Right lobe of liver (tissue), 4 donors: ENCODE data around the gene SCYL1.

Experiments
- POLR2A ChIP-seq: fragments of 450-650 bp; IDR thresholded peaks from one replicate; pipeline ENCODE4 v1.6.1; 2017; ENCODE audit warnings: antibody characterized with exemption, mild to moderate bottlenecking
- TF ChIP-seq, protein P1 (sequence below), 4 donors: fragments of 200-600 bp in 3 of 4; fragments of 450-650 bp in 1 of 4; IDR thresholded peaks; one replicate each; pipeline versions ENCODE4 v1.5.1 to v1.8.0; 2016 to 2022; ENCODE audit warnings: antibody characterized with exemption in 4 of 4, mild to moderate bottlenecking in 2 of 4
- donor health status: DM: no; HTN: no; CAD: no.
- donor health status: DM: no; HTN: no; CAD: no.
- donor health status: DM: no; HTN: yes; CAD: no.

GRCh38 chr11:65547446-65548125 is 22.7 kb downstream of the SCYL1 start:
- TF ChIP-seq, protein P1, sequence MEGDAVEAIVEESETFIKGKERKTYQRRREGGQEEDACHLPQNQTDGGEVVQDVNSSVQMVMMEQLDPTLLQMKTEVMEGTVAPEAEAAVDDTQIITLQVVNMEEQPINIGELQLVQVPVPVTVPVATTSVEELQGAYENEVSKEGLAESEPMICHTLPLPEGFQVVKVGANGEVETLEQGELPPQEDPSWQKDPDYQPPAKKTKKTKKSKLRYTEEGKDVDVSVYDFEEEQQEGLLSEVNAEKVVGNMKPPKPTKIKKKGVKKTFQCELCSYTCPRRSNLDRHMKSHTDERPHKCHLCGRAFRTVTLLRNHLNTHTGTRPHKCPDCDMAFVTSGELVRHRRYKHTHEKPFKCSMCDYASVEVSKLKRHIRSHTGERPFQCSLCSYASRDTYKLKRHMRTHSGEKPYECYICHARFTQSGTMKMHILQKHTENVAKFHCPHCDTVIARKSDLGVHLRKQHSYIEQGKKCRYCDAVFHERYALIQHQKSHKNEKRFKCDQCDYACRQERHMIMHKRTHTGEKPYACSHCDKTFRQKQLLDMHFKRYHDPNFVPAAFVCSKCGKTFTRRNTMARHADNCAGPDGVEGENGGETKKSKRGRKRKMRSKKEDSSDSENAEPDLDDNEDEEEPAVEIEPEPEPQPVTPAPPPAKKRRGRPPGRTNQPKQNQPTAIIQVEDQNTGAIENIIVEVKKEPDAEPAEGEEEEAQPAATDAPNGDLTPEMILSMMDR (IDR thresholded peaks at IDR 0.05): no peak
- no peak for TF ChIP-seq POLR2A
